ENCODE measurements around the gene NIF3L1.

DNA sequence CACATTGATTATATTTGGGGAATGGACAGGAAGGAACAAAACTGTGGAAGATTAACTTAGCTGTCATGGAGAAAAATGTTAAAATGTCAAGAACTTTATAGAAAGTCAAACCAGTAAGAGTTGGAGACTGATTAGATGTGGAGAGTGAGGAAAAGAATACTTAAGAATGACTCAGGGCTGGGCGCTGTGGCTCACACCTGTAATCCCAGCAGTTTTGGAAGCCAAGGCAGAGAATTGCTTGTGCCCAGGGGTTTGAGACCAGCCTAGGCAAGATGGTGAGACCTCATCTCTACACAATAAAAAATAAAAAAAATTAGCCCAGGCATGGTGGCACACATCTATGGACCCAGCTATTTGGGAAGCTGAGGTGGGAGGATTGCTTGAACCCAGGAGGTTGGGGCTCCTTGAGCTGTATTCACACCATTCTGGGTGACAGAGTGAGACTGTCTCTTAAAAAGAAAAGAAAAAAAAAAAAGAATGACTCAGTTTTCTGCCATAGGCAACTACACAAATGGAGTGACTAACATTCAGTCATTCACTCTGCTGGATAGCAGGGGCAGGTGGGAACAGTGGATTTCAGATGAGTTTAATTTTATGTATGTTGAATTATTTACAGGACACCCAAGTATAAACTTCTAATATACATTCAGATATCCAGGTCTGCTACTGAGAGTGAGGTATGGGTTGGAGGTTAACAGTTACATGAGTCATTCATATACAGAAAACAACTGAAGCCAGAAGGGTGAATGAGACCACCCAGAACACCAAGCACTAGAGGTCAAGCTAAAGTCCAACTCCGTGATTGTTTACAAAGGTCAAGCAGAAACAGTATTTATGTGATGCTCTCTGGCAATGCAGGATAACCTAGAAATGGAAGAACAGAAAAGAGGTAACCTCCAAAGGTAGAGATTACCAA, 40.4 kb downstream of the NIF3L1 start:
- no peak for TF ChIP-seq GATA3 (IDR thresholded peaks at IDR 0.05; ENCODE audit: low read depth, low read length)
- no peak for TF ChIP-seq GATA2 (IDR thresholded peaks at IDR 0.05; ENCODE audit: low read depth, low read length)
